ENCODE data around the gene PRKCE. TPM values are rescaled to one million over a fixed set of nuclear protein-coding genes. Genes with fewer than 3 reads are reported as not detected.

Gene PRKCE
- polyA plus RNA-seq, 1 of the 3 experiments (the other 2 are of a cell fraction): 16.3 TPM

DNA sequence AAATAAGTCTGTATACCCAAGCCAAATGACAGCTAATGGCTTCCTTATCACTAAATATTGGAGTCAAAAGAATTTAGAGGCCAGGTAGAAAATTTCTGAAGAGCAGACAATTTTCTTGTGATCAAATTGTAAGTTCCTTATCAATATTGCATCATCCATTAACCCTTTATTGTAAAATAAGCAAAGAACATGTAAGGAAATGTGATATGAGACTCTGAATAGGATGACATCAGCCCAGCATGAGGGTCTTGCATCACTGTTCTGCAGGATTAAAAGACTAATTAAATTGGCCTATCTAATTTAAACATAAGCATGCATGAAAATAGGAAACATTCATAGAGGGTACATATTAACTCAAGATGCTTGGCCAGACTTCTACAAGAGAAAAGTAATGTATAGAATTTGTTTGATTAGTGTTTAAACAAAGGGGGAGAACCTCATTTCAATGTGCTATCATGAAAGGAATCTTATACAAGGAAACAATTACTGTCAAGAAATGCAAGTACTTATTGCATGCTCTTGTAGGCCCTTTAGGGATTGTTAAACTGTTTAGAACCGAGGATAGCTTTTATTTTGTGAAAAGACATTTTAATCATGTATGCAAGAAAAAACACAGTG lies 302.9 kb downstream of the PRKCE start:
- Histone ChIP-seq H3K36me3 (replicated peaks in 1 of 2; ENCODE audit: control insufficient read depth in 1 of 2, insufficient read depth in 2 of 2, low read length in 1 of 2) (no peaks in the 10 kb centered on the region), H3K4me1 (ENCODE audit: control insufficient read depth in 1 of 2, insufficient read depth in 2 of 2, low read depth in 1 of 2, low read length in 1 of 2) (peaks cover 0 to 13% of the 10 kb centered on the region in 2 experiments; a peak in 2 of 4 replicates), H3K9me3 (no peaks in the 10 kb centered on the region), H4K20me1 (ENCODE audit: insufficient read depth) (no peaks in the 10 kb centered on the region), H3F3A (replicated peaks; ENCODE audit: insufficient read depth) (no peaks in the 10 kb centered on the region), H3K4me3 (ENCODE audit: low read depth in 2 of 2, low read length in 1 of 2) (no peak overlapping the region), H3K9me2 (no peaks in the 10 kb centered on the region), H3K27me3 (ENCODE audit: insufficient read depth) (no peaks in the 10 kb centered on the region), H3K9ac (no peak overlapping the region), H3K79me2 (ENCODE audit: insufficient read depth) (no peaks in the 10 kb centered on the region), H2AFZ (ENCODE audit: low read depth) (no peak overlapping the region), H3K27ac (ENCODE audit: low read depth in 2 of 2, low read length in 1 of 2) (no peak overlapping the region), H3K4me2 (no peak overlapping the region)
- ChIA-PET POLR2A (no interaction called here), CTCF (interaction anchor here (0.7 to 3.0 kb wide), 7 partner anchors 9 to 312 kb away, joined by 3 to 11 read pairs (median 4); no protein-coding TSS in a partner anchor)
- WGBS (ENCODE audit: low lambda C conversion rate): 74% methylated on average over 1 of the region's 1 CpG
- TF ChIP-seq TCF12 (IDR thresholded peaks at IDR 0.05) (no peak), EZH2phosphoT487 (IDR thresholded peaks at IDR 0.05; ENCODE audit: borderline replicate concordance, low read depth) (no peak), YY1 (IDR thresholded peaks at IDR 0.05; ENCODE audit: low read depth) (no peak), TEAD4 (IDR thresholded peaks at IDR 0.05; ENCODE audit: borderline replicate concordance, insufficient read depth) (no peak), SMC3 (IDR thresholded peaks at IDR 0.05; ENCODE audit: low read depth, low read length) (no peak), CHD2 (IDR thresholded peaks at IDR 0.05; ENCODE audit: low read length, partially characterized antibody) (no peak), POLR2AphosphoS5 (IDR thresholded peaks at IDR 0.05; ENCODE audit: low read depth, low read length) (no peak)
- TF ChIP-seq, protein P1, sequence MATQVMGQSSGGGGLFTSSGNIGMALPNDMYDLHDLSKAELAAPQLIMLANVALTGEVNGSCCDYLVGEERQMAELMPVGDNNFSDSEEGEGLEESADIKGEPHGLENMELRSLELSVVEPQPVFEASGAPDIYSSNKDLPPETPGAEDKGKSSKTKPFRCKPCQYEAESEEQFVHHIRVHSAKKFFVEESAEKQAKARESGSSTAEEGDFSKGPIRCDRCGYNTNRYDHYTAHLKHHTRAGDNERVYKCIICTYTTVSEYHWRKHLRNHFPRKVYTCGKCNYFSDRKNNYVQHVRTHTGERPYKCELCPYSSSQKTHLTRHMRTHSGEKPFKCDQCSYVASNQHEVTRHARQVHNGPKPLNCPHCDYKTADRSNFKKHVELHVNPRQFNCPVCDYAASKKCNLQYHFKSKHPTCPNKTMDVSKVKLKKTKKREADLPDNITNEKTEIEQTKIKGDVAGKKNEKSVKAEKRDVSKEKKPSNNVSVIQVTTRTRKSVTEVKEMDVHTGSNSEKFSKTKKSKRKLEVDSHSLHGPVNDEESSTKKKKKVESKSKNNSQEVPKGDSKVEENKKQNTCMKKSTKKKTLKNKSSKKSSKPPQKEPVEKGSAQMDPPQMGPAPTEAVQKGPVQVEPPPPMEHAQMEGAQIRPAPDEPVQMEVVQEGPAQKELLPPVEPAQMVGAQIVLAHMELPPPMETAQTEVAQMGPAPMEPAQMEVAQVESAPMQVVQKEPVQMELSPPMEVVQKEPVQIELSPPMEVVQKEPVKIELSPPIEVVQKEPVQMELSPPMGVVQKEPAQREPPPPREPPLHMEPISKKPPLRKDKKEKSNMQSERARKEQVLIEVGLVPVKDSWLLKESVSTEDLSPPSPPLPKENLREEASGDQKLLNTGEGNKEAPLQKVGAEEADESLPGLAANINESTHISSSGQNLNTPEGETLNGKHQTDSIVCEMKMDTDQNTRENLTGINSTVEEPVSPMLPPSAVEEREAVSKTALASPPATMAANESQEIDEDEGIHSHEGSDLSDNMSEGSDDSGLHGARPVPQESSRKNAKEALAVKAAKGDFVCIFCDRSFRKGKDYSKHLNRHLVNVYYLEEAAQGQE (IDR thresholded peaks at IDR 0.05; ENCODE audit: low read depth, low read length): no peak
- no peak for DNase-seq

DNA sequence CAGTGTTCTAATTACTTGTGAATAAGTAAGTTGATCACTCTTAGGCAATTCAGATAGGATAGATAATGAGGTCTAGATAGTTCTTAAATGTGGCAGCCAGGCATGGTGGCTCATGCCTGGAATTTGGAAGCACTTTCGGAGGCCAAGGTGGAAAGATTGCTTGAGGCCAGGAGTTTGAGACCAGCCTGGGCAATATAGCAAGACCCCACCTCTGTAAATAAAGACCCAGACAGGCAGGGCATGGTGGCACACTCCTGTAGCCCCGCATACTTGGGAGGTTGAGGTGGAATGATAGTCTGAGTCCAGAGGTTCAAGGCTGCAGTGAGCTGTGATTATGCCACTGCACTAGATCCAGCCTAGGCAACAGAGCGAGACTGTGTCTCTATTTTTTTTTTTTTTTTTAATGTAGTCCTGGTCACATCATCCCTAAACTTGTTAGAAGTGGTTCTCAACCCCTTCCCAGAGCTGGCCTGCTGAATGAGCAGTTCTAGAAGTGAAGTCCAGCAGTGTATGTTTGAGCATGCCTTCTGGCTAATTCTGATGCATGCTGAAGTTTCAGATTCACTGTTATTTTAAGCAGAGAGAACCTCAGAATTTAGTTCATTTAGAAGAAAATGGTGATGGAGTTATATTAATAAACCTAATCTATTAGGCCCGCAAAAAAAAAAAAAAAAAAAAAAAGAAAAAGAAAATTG lies 306.2 kb downstream of the PRKCE start:
- no peak for TF ChIP-seq YY1 (IDR thresholded peaks at IDR 0.05; ENCODE audit: low read depth)
- TF ChIP-seq, protein P2, sequence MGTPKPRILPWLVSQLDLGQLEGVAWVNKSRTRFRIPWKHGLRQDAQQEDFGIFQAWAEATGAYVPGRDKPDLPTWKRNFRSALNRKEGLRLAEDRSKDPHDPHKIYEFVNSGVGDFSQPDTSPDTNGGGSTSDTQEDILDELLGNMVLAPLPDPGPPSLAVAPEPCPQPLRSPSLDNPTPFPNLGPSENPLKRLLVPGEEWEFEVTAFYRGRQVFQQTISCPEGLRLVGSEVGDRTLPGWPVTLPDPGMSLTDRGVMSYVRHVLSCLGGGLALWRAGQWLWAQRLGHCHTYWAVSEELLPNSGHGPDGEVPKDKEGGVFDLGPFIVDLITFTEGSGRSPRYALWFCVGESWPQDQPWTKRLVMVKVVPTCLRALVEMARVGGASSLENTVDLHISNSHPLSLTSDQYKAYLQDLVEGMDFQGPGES (IDR thresholded peaks at IDR 0.05; ENCODE audit: low read depth, low read length): no peak
- TF ChIP-seq, protein P3, sequence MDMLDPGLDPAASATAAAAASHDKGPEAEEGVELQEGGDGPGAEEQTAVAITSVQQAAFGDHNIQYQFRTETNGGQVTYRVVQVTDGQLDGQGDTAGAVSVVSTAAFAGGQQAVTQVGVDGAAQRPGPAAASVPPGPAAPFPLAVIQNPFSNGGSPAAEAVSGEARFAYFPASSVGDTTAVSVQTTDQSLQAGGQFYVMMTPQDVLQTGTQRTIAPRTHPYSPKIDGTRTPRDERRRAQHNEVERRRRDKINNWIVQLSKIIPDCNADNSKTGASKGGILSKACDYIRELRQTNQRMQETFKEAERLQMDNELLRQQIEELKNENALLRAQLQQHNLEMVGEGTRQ (IDR thresholded peaks at IDR 0.05; ENCODE audit: borderline replicate concordance, low read depth, low read length): no peak
- Histone ChIP-seq H4K20me1 (ENCODE audit: insufficient read depth) (no peaks in the 10 kb centered on the region), H3F3A (replicated peaks; ENCODE audit: insufficient read depth) (no peaks in the 10 kb centered on the region)

More for the DNA sequence above, 306.2 kb downstream of the PRKCE start:
- H2AFZ ChIP-seq (ENCODE audit: low read depth): no peak overlapping the region
- H3K9me2 ChIP-seq: no peaks in the 10 kb centered on the region
- no peaks in the 10 kb centered on the region for H3K79me2 ChIP-seq (ENCODE audit: insufficient read depth)
- no peak overlapping the region for H3K4me2 ChIP-seq
- no peak for DNase-seq
- CTCF ChIA-PET: interaction anchor here (0.5 to 1.6 kb wide), 4 partner anchors 36 to 960 kb away, joined by 3 to 6 read pairs (median 3); no protein-coding TSS in a partner anchor
- H3K4me1 ChIP-seq (ENCODE audit: control insufficient read depth in 1 of 2, insufficient read depth in 2 of 2, low read depth in 1 of 2, low read length in 1 of 2): peaks cover 4 to 8% of the 10 kb centered on the region in 2 experiments; a peak in 3 of 4 replicates
- H3K4me3 ChIP-seq (ENCODE audit: low read depth in 2 of 2, low read length in 1 of 2): no peak overlapping the region
- H3K27ac ChIP-seq (ENCODE audit: low read depth in 2 of 2, low read length in 1 of 2): no peak overlapping the region
- H3K27me3 ChIP-seq (ENCODE audit: insufficient read depth): no peaks in the 10 kb centered on the region
- H3K36me3 ChIP-seq (replicated peaks in 1 of 2; ENCODE audit: control insufficient read depth in 1 of 2, insufficient read depth in 2 of 2, low read length in 1 of 2): no peaks in the 10 kb centered on the region
- WGBS (ENCODE audit: low lambda C conversion rate): 94% methylated on average over 4 of the region's 4 CpGs
- H3K9ac ChIP-seq: no peak overlapping the region
- POLR2A ChIA-PET: no interaction called here
- no peaks in the 10 kb centered on the region for H3K9me3 ChIP-seq

Data from SK-N-SH (cell line).